HepG2 (cell line): Measurements from ENCODE around the gene ALOX5AP.

Experiments
- RAD51 ChIP-seq: fragments of 450-650 bp; IDR thresholded peaks from 2 replicates; pipeline ENCODE4 v1.6.1; 2016; ENCODE audit warnings: borderline replicate concordance
- SPEN ChIP-seq: sonication (generic); formaldehyde crosslinking; IDR thresholded peaks from 2 replicates; pipeline ENCODE4 v1.5.1; 2020; ENCODE audit warnings: low read depth, mild to moderate bottlenecking, missing genetic modification reagents
- TBX3 ChIP-seq: fragments of 450-650 bp; IDR thresholded peaks from 2 replicates; pipeline ENCODE4 v1.6.1; 2017; ENCODE audit warnings: antibody characterized with exemption, mild to moderate bottlenecking, inconsistent platforms, borderline replicate concordance
- ZNF513 ChIP-seq: sonication (generic); formaldehyde crosslinking; conservative IDR thresholded peaks from 2 replicates; pipeline ENCODE4 v1.5.0; 2020; ENCODE audit warnings: missing genetic modification reagents
- ZNF768 ChIP-seq: sonication (generic); formaldehyde crosslinking; IDR thresholded peaks from 2 replicates; pipeline ENCODE4 v1.4.0; 2020; ENCODE audit warnings: missing genetic modification reagents
- TF ChIP-seq, protein P1 (sequence below): sonication (generic); formaldehyde crosslinking; IDR thresholded peaks from 2 replicates; pipeline ENCODE4 v1.5.0; 2020; ENCODE audit warnings: missing genetic modification reagents

GRCh38 chr13:30755678-30756077 is 20.3 kb downstream of the ALOX5AP start:
- TF ChIP-seq TBX3 (no peak), SPEN (no peak), ZNF513 (no peak), ZNF768 (CRISPR knock-in tag) (no peak), RAD51 (no peak)
- TF ChIP-seq, protein P1, sequence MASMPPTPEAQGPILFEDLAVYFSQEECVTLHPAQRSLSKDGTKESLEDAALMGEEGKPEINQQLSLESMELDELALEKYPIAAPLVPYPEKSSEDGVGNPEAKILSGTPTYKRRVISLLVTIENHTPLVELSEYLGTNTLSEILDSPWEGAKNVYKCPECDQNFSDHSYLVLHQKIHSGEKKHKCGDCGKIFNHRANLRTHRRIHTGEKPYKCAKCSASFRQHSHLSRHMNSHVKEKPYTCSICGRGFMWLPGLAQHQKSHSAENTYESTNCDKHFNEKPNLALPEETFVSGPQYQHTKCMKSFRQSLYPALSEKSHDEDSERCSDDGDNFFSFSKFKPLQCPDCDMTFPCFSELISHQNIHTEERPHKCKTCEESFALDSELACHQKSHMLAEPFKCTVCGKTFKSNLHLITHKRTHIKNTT, result no peak
